GM18520 (cell line): ENCODE results near the gene GYS1.

Source experiments
- ATAC-seq: cut with Tn5 transposase; IDR thresholded peaks from one replicate; pipeline ENCODE4 v1.9.1; 2021; ENCODE audit not compliant: unreplicated experiment

Gene GYS1

GRCh38 chr19:48990400-48990799 is 2.7 kb downstream of the GYS1 start:
- ATAC-seq, result no peak

GRCh38 chr19:48989701-48990291 is 3.3 kb downstream of the GYS1 start:
- ATAC-seq, result no peak

GRCh38 chr19:48988860-48989259 is 4.2 kb downstream of the GYS1 start:
- ATAC-seq, result no peak

- no peak for ATAC-seq
These were observed 4.8 kb downstream of the GYS1 start for GRCh38 chr19:48988286-48988685.

- ATAC-seq, result no peak
These were observed 5.8 kb downstream of the GYS1 start for GRCh38 chr19:48987323-48987722.

- ATAC-seq, result no peak
These were observed 6.9 kb downstream of the GYS1 start for GRCh38 chr19:48986211-48986610.

GRCh38 chr19:48985711-48986110 is 7.4 kb downstream of the GYS1 start:
- no peak for ATAC-seq

- ATAC-seq, result no peak
These were observed 10.8 kb downstream of the GYS1 start for GRCh38 chr19:48982280-48982679.

- no peak for ATAC-seq
These were observed 16.0 kb downstream of the GYS1 start for GRCh38 chr19:48977061-48977460.

GRCh38 chr19:48975947-48976847 is 16.9 kb downstream of the GYS1 start:
- ATAC-seq, result no peak

- ATAC-seq, result no peak
These were observed 22.1 kb downstream of the GYS1 start for GRCh38 chr19:48970923-48971395.

GRCh38 chr19:48970139-48970766 is 22.9 kb downstream of the GYS1 start:
- ATAC-seq, result no peak

GRCh38 chr19:48969276-48970138 is 23.6 kb downstream of the GYS1 start:
- no peak for ATAC-seq

GRCh38 chr19:48968813-48969218 is 24.3 kb downstream of the GYS1 start:
- no peak for ATAC-seq

- ATAC-seq, result no peak
These were observed 24.9 kb downstream of the GYS1 start for GRCh38 chr19:48968179-48968661.

GRCh38 chr19:48967346-48968178 is 25.5 kb downstream of the GYS1 start:
- no peak for ATAC-seq

- ATAC-seq, result no peak
These were observed 26.4 kb downstream of the GYS1 start for GRCh38 chr19:48966541-48967345.

- peak; percentile 15 for ATAC-seq
These were observed 27.1 kb downstream of the GYS1 start for GRCh38 chr19:48965806-48966540.
